Trophoblast cell (in vitro differentiated cells and primary cell): ENCODE data around the gene KCNQ2.

Experiments
- DNase-seq, 2 donors: peaks; one replicate each; pipeline ENCODE4 v3.0.0-alpha.2; 2016
- H2AFZ ChIP-seq: 2 replicates; pipeline ENCODE4 v1.6.1; 2013; ENCODE audit warnings: low read length, moderate library complexity, mild to moderate bottlenecking; ENCODE audit not compliant: insufficient read depth, poor library complexity
- H2AK5ac ChIP-seq: 2 replicates; pipeline ENCODE4 v1.6.1; 2013; ENCODE audit warnings: mild to moderate bottlenecking, low read length
- H2BK120ac ChIP-seq: 2 replicates; pipeline ENCODE4 v1.6.1; 2013; ENCODE audit warnings: low read length, mild to moderate bottlenecking, moderate library complexity; ENCODE audit not compliant: insufficient read depth, poor library complexity
- H2BK12ac ChIP-seq: 2 replicates; pipeline ENCODE4 v1.6.1; 2013; ENCODE audit warnings: mild to moderate bottlenecking, low read length, moderate library complexity
- H2BK5ac ChIP-seq: 2 replicates; pipeline ENCODE4 v1.6.1; 2013; ENCODE audit warnings: low read length, low read depth, moderate library complexity, mild to moderate bottlenecking; ENCODE audit not compliant: poor library complexity
- H3K14ac ChIP-seq: 2 replicates; pipeline ENCODE4 v1.6.1; 2013; ENCODE audit warnings: mild to moderate bottlenecking, low read length
- H3K18ac ChIP-seq: 2 replicates; pipeline ENCODE4 v1.6.1; 2013; ENCODE audit warnings: mild to moderate bottlenecking, low read length
- H3K23ac ChIP-seq: 2 replicates; pipeline ENCODE4 v1.6.1; 2013; ENCODE audit warnings: low read length
- H3K27ac ChIP-seq: 2 replicates; pipeline ENCODE4 v1.5.1; 2013; ENCODE audit warnings: low read depth, mild to moderate bottlenecking, inconsistent platforms, low read length, moderate library complexity
- H3K27me3 ChIP-seq: 2 replicates; pipeline ENCODE4 v1.6.1; 2013; ENCODE audit warnings: inconsistent platforms, mild to moderate bottlenecking, low read length, moderate library complexity; ENCODE audit not compliant: insufficient read depth
- H3K36me3 ChIP-seq, 2 experiments: 1 replicate in 1 of 2; 2 replicates in 1 of 2; pipeline ENCODE4 v1.6.1; 2013; ENCODE audit warnings: low read length in 2 of 2, mild to moderate bottlenecking in 2 of 2, moderate library complexity in 1 of 2; ENCODE audit not compliant: insufficient read depth in 2 of 2, control insufficient read depth in 1 of 2
- H3K4ac ChIP-seq: 2 replicates; pipeline ENCODE4 v1.6.1; 2013; ENCODE audit warnings: low read depth, mild to moderate bottlenecking, low read length, moderate library complexity
- H3K4me1 ChIP-seq, 2 experiments: 1 replicate in 1 of 2; 2 replicates in 1 of 2; pipeline ENCODE4 v1.6.1; 2013; ENCODE audit warnings: low read length in 2 of 2, mild to moderate bottlenecking in 2 of 2, moderate library complexity in 1 of 2; ENCODE audit not compliant: insufficient read depth in 2 of 2, control insufficient read depth in 1 of 2
- H3K4me2 ChIP-seq: 2 replicates; pipeline ENCODE4 v1.6.1; 2013; ENCODE audit warnings: inconsistent platforms, mild to moderate bottlenecking, low read length, moderate library complexity
- H3K4me3 ChIP-seq: 2 replicates; pipeline ENCODE4 v1.5.1; 2013; ENCODE audit warnings: mild to moderate bottlenecking, low read depth, low read length, inconsistent platforms
- H3K79me1 ChIP-seq: one replicate; pipeline ENCODE4 v1.6.1; 2013; ENCODE audit warnings: low read length
- H3K79me2 ChIP-seq: 2 replicates; pipeline ENCODE4 v1.6.1; 2013; ENCODE audit warnings: low read length, mild to moderate bottlenecking; ENCODE audit not compliant: control insufficient read depth, insufficient read depth, poor library complexity
- H3K9ac ChIP-seq: 2 replicates; pipeline ENCODE4 v1.6.1; 2013; ENCODE audit warnings: mild to moderate bottlenecking, low read length
- H3K9me3 ChIP-seq: 2 replicates; pipeline ENCODE4 v1.6.1; 2013; ENCODE audit warnings: low read depth, mild to moderate bottlenecking, control low read depth, inconsistent platforms, low read length; ENCODE audit not compliant: insufficient read depth
- H4K12ac ChIP-seq: 2 replicates; pipeline ENCODE4 v1.6.1; 2013; ENCODE audit warnings: low read depth, mild to moderate bottlenecking, low read length, moderate library complexity
- H4K8ac ChIP-seq: 2 replicates; pipeline ENCODE4 v1.6.1; 2013; ENCODE audit warnings: low read depth, mild to moderate bottlenecking, low read length, moderate library complexity
- H4K91ac ChIP-seq: one replicate; pipeline ENCODE4 v1.6.1; 2013; ENCODE audit warnings: low read depth, mild to moderate bottlenecking, low read length, moderate library complexity
- WGBS: extraction: QIAGEN DNeasy Blood & Tissue Kit; methylation state at CpG from one replicate; pipeline ENCODE4 v1.1.7; 2013; ENCODE audit warnings: missing lambda C conversion rate; ENCODE audit not compliant: insufficient read length, insufficient coverage; ENCODE audit errors: extremely low coverage; 5-methylcytosine and 5-hydroxymethylcytosine counted together

Gene KCNQ2

DNA sequence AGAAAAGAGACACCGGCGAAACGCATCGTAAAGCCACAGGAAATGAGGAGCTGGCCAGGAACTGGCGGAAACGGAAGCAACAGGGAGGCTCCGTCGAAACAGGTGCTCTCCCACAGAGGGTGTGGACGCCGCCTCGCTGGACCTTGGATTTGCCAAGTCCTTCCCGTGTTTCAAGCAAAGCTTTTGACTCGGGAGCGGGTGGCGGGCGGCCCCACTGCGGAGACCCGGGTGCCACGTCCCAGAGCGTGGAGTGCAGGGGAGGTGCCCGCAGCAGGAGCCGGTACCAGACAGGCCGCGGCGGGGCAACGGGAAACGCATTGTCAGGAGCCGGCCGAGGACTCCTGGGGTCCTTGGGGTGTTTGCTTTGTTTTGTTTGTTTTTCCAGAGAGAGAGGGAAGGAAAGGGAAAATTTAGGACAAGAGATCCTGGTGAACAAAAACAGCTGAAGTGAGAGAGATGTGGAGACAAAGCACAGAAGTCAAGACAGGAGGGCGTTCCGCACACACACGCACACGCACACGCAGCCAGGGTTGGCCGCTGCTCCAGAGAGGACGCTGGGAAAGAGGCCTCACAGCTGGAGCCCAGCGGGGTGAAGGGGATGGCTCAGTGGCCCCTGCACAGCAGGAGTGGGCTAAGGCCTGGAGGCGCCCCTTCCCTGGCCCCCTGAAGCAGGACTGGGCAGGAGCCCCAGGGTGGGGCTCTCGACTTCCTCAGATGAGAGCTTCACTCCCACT, 60.4 kb downstream of the KCNQ2 start:
- H2AK5ac ChIP-seq: no peak overlapping the region
- no peak overlapping the region for H2AFZ ChIP-seq
- H3K4ac ChIP-seq: no peak overlapping the region
- H3K27ac ChIP-seq: no peak overlapping the region
- no peaks in the 10 kb centered on the region for H3K36me3 ChIP-seq
- no peak overlapping the region for H2BK5ac ChIP-seq
- no peak overlapping the region for H3K23ac ChIP-seq
- no peak overlapping the region for H3K18ac ChIP-seq
- H2BK120ac ChIP-seq: no peak overlapping the region
- H3K4me2 ChIP-seq: no peak overlapping the region
- H3K79me2 ChIP-seq: no peaks in the 10 kb centered on the region
- no CpG with 5 or more reads among the region's 39 CpGs for WGBS
- H2BK12ac ChIP-seq: no peak overlapping the region
- no peak overlapping the region for H4K8ac ChIP-seq
- no peak overlapping the region for H3K9ac ChIP-seq
- H3K4me1 ChIP-seq: peaks cover 0 to 2% of the 10 kb centered on the region in 2 experiments
- no peak overlapping the region for H4K91ac ChIP-seq
- H3K27me3 ChIP-seq: no peaks in the 10 kb centered on the region
- no peaks in the 10 kb centered on the region for H3K79me1 ChIP-seq
- H3K4me3 ChIP-seq: no peak overlapping the region
- H3K9me3 ChIP-seq: peaks cover 2% of the 10 kb centered on the region
- H4K12ac ChIP-seq: no peak overlapping the region
- H3K14ac ChIP-seq: no peak overlapping the region
- no peak for DNase-seq

- no peak overlapping the region for H4K8ac ChIP-seq
- no peak overlapping the region for H2BK12ac ChIP-seq
- H3K4me3 ChIP-seq: no peak overlapping the region
- no peak overlapping the region for H3K4me2 ChIP-seq
- no peak overlapping the region for H4K91ac ChIP-seq
- H4K12ac ChIP-seq: no peak overlapping the region
- H2BK120ac ChIP-seq: no peak overlapping the region
- H3K36me3 ChIP-seq: no peaks in the 10 kb centered on the region
- H3K79me1 ChIP-seq: no peaks in the 10 kb centered on the region
- H3K27ac ChIP-seq: no peak overlapping the region
- H3K23ac ChIP-seq: no peak overlapping the region
- no peak overlapping the region for H2BK5ac ChIP-seq
- peaks cover 2% of the 10 kb centered on the region for H3K9me3 ChIP-seq
- peaks cover 0 to 2% of the 10 kb centered on the region in 2 experiments for H3K4me1 ChIP-seq
- no peak overlapping the region for H3K18ac ChIP-seq
- H2AFZ ChIP-seq: no peak overlapping the region
- no peaks in the 10 kb centered on the region for H3K79me2 ChIP-seq
- no peak overlapping the region for H2AK5ac ChIP-seq
- no peak overlapping the region for H3K9ac ChIP-seq
- H3K27me3 ChIP-seq: no peaks in the 10 kb centered on the region
- WGBS: no CpG with 5 or more reads among the region's 27 CpGs
- no peak for DNase-seq
- no peak overlapping the region for H3K14ac ChIP-seq
- no peak overlapping the region for H3K4ac ChIP-seq
Observed at GRCh38 chr20:63411151-63411897, 61.1 kb downstream of the KCNQ2 start.

DNA sequence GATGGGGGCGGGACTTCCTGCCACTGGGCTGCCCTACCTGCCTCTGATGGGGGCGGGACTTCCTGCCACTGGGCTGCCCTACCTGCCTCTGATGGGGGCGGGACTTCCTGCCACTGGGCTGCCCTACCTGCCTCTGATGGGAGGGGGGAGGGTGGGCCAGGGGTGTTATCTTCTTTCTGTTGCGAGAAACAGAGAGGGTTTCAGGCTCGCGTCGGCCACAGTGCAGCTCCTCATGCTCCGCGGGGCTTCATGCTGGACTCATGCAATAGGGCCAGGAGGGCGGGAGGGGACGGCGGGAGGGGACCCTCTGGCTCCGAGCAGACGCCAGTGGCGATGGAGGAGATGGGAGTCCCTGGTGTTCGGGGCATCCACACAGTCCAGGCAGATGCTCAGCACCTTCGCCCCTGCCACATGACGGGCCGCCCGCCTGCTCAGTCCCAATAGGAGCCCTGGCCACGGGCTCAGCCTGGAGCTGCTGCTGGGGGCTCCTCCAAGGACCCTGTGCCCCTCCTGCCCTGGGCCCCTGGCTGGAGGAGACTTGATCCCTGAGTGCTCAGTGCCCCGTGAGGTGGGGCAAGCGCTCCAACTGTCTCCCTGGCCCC, 62.5 kb downstream of the KCNQ2 start:
- H4K91ac ChIP-seq: no peak overlapping the region
- WGBS: no CpG with 5 or more reads among the region's 23 CpGs

GRCh38 chr20:63409066-63409833, 63.2 kb downstream of the KCNQ2 start:
- peaks cover 0 to 2% of the 10 kb centered on the region in 2 experiments for H3K4me1 ChIP-seq
- no peak overlapping the region for H3K18ac ChIP-seq
- H3K9ac ChIP-seq: no peak overlapping the region
- no peak overlapping the region for H4K8ac ChIP-seq
- H2AFZ ChIP-seq: no peak overlapping the region
- DNase-seq: no peak
- WGBS: no CpG with 5 or more reads among the region's 21 CpGs
- no peak overlapping the region for H3K4me3 ChIP-seq
- H3K79me1 ChIP-seq: no peaks in the 10 kb centered on the region
- H2BK5ac ChIP-seq: no peak overlapping the region
- no peak overlapping the region for H2BK120ac ChIP-seq
- H3K9me3 ChIP-seq: peaks cover 2% of the 10 kb centered on the region
- no peak overlapping the region for H2BK12ac ChIP-seq
- no peak overlapping the region for H3K14ac ChIP-seq
- H3K4me2 ChIP-seq: no peak overlapping the region
- H3K27ac ChIP-seq: no peak overlapping the region
- H2AK5ac ChIP-seq: no peak overlapping the region
- H3K23ac ChIP-seq: no peak overlapping the region
- H3K79me2 ChIP-seq: no peaks in the 10 kb centered on the region
- no peak overlapping the region for H3K4ac ChIP-seq
- H3K36me3 ChIP-seq: no peaks in the 10 kb centered on the region
- H4K12ac ChIP-seq: no peak overlapping the region
- H3K27me3 ChIP-seq: no peaks in the 10 kb centered on the region
- no peak overlapping the region for H4K91ac ChIP-seq

More for the DNA sequence above, 62.5 kb downstream of the KCNQ2 start:
- Histone ChIP-seq H2BK120ac (no peak overlapping the region), H3K27me3 (no peaks in the 10 kb centered on the region), H3K4me2 (peak overlapping the region; percentile 18), H2AK5ac (no peak overlapping the region), H2AFZ (no peak overlapping the region), H3K9me3 (peaks cover 2% of the 10 kb centered on the region), H3K18ac (no peak overlapping the region), H3K4ac (no peak overlapping the region), H3K4me1 (peaks cover 0 to 2% of the 10 kb centered on the region in 2 experiments), H4K12ac (no peak overlapping the region), H3K14ac (no peak overlapping the region), H3K4me3 (no peak overlapping the region), H3K79me2 (no peaks in the 10 kb centered on the region), H3K9ac (no peak overlapping the region), H3K27ac (no peak overlapping the region), H3K23ac (no peak overlapping the region), H2BK5ac (no peak overlapping the region), H4K8ac (peak overlapping the region; percentile 30), H3K79me1 (no peaks in the 10 kb centered on the region), H3K36me3 (no peaks in the 10 kb centered on the region), H2BK12ac (no peak overlapping the region)
- no peak for DNase-seq
